ENCODE data around the gene FGFR4.

FGFR4 gene

GRCh38 chr5:177142098-177142611 is 55.4 kb downstream of the FGFR4 start:
- no peak overlapping the region for H3K4me3 ChIP-seq (ENCODE audit: low read length)
- peaks cover 91% of the 10 kb centered on the region for H3K36me3 ChIP-seq (ENCODE audit: insufficient read depth, low read depth, low read length)
- H3K4me1 ChIP-seq (ENCODE audit: insufficient read depth, low read length) = peaks cover 2% of the 10 kb centered on the region; the same call in 1 of the 2 replicates
- H3K9me3 ChIP-seq (ENCODE audit: insufficient read depth, low read depth, low read length) = no peaks in the 10 kb centered on the region; the same call in 1 of the 2 replicates
- H3K27me3 ChIP-seq (ENCODE audit: insufficient read depth, low read length) = no peaks in the 10 kb centered on the region
- no peak overlapping the region for H3K9ac ChIP-seq (ENCODE audit: low read depth, low read length)
- no peak overlapping the region for H3K27ac ChIP-seq (ENCODE audit: low read length)

DNA sequence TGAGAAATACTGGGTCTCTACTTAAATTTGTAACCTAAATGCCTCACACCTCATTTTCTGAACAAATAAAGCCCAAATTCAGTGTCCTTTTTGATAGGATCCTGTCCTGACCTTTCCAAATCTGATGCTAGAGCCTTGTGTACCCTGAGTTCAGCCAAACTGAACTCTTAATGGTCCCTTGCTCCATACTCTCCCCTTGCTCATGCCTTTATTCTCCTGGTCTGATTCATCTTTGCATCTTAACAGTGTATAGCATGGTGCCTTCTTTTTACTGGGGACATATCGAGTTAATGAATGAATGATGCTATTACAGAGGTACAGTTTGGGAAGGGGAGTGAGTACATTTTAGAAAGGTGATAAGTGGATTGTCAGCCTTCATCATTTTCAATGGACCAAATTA is 56.1 kb downstream of the FGFR4 start:
- Histone ChIP-seq H3K4me3 (ENCODE audit: low read length) (no peak overlapping the region), H3K36me3 (ENCODE audit: insufficient read depth, low read depth, low read length) (peaks cover 91% of the 10 kb centered on the region), H3K9ac (ENCODE audit: low read depth, low read length) (no peak overlapping the region)

GRCh38 chr5:177146891-177147638 is 60.4 kb downstream of the FGFR4 start:
- H3K9ac ChIP-seq (ENCODE audit: low read depth, low read length) = no peak overlapping the region
- H3K27ac ChIP-seq (ENCODE audit: low read length) = no peak overlapping the region
- H3K4me1 ChIP-seq (ENCODE audit: insufficient read depth, low read length) = no peaks in the 10 kb centered on the region
- H3K36me3 ChIP-seq (ENCODE audit: insufficient read depth, low read depth, low read length) = peaks cover 88% of the 10 kb centered on the region
- H3K9me3 ChIP-seq (ENCODE audit: insufficient read depth, low read depth, low read length) = no peaks in the 10 kb centered on the region
- H3K4me3 ChIP-seq (ENCODE audit: low read length) = no peak overlapping the region
- H3K27me3 ChIP-seq (ENCODE audit: insufficient read depth, low read length) = no peaks in the 10 kb centered on the region

More for the DNA sequence above, 56.1 kb downstream of the FGFR4 start:
- H3K9me3 ChIP-seq (ENCODE audit: insufficient read depth, low read depth, low read length) = no peaks in the 10 kb centered on the region
- H3K27ac ChIP-seq (ENCODE audit: low read length) = no peak overlapping the region
- no peaks in the 10 kb centered on the region for H3K4me1 ChIP-seq (ENCODE audit: insufficient read depth, low read length)
- no peaks in the 10 kb centered on the region for H3K27me3 ChIP-seq (ENCODE audit: insufficient read depth, low read length)
